GM12878 (cell line): ENCODE measurements around the gene MIF. TPM values are rescaled to one million over a fixed set of nuclear protein-coding genes. Genes with fewer than 3 reads are reported as not detected.

Experiments used
- BCLAF1 ChIP-seq: fragments of 450-650 bp; IDR thresholded peaks from 2 replicates; pipeline ENCODE4 v1.6.1; 2017; ENCODE audit warnings: antibody characterized with exemption, mild to moderate bottlenecking, moderate library complexity
- BMI1 ChIP-seq: fragments of 450-650 bp; IDR thresholded peaks from 2 replicates; pipeline ENCODE4 v1.6.1; 2016; ENCODE audit warnings: mild to moderate bottlenecking, moderate library complexity, borderline replicate concordance
- FOS ChIP-seq: IDR thresholded peaks from 3 replicates; pipeline ENCODE4 v1.6.1; 2011; ENCODE audit warnings: borderline replicate concordance; ENCODE audit not compliant: insufficient read length; ENCODE audit errors: extremely low read depth
- JUNB ChIP-seq: IDR thresholded peaks from 2 replicates; pipeline ENCODE4 v1.6.1; 2016; ENCODE audit warnings: antibody characterized with exemption, mild to moderate bottlenecking
- KDM1A ChIP-seq: fragments of 200-600 bp; sonication (generic); IDR thresholded peaks from 2 replicates; pipeline ENCODE4 v1.6.1; 2016; ENCODE audit warnings: borderline replicate concordance
- NR2C2 ChIP-seq: IDR thresholded peaks from 2 replicates; pipeline ENCODE4 v1.6.1; 2011; ENCODE audit warnings: borderline replicate concordance, low read depth; ENCODE audit not compliant: control insufficient read depth, insufficient read length
- NRF1 ChIP-seq: conservative IDR thresholded peaks from 2 replicates; pipeline ENCODE4 v1.6.1; 2011; ENCODE audit warnings: mild to moderate bottlenecking, low read depth, low read length, improper control_type of control experiment
- POU2F2 ChIP-seq: IDR thresholded peaks from 3 replicates; pipeline ENCODE4 v1.6.1; 2011; ENCODE audit warnings: low read depth, mild to moderate bottlenecking, low read length, borderline replicate concordance
- polyA plus RNA-seq, 11 experiments: library from polyadenylated mRNA; depleted of rRNA in 4 of 11; unstranded in 6 of 11; stranded (reverse) in 5 of 11; fragments of >200 nt; fragmentation: Nextera tagmentation in 4 of 11; fragmentation: Illumina TruSeq in 1 of 11; extraction: Ambion mirVana in 4 of 11; extraction: Trizol in 1 of 11; gene quantifications; 1 replicate in 1 of 11; 2 replicates in 10 of 11; pipeline versions ENCODE4 v1.2.1 to v1.2.3, GENCODE V29; 2011 to 2016; ENCODE audit warnings: inconsistent platforms in 2 of 11, missing spikeins in 2 of 11, low read depth in 1 of 11
- total RNA-seq, 4 experiments: library from RNA; depleted of rRNA in 3 of 4; stranded (reverse); fragments of >200 nt in 3 of 4; fragmentation: Illumina TruSeq in 1 of 4; extraction: Trizol in 1 of 4; gene quantifications; 2 replicates each; pipeline versions ENCODE4 v1.2.1 to v1.2.3, GENCODE V29; 2013 to 2021
- TF ChIP-seq, protein P1 (sequence below): fragments of 450-650 bp; IDR thresholded peaks from 2 replicates; pipeline ENCODE4 v1.6.1; 2017; ENCODE audit warnings: mild to moderate bottlenecking, moderate library complexity
- TF ChIP-seq, protein P2 (sequence below): IDR thresholded peaks from 2 replicates; pipeline ENCODE4 v1.6.1; 2012; ENCODE audit warnings: low read depth, low read length, improper control_type of control experiment
- TF ChIP-seq, protein P3 (sequence below): fragments of 450-650 bp; IDR thresholded peaks from 2 replicates; pipeline ENCODE4 v1.6.1; 2016; ENCODE audit warnings: mild to moderate bottlenecking

MIF gene
- total and polyA plus RNA-seq, 10 of the 15 experiments (the other 5 are each of a cell fraction or from before 2014, with no cell fraction given): 37.7 to 2,972 (median 766) TPM

DNA sequence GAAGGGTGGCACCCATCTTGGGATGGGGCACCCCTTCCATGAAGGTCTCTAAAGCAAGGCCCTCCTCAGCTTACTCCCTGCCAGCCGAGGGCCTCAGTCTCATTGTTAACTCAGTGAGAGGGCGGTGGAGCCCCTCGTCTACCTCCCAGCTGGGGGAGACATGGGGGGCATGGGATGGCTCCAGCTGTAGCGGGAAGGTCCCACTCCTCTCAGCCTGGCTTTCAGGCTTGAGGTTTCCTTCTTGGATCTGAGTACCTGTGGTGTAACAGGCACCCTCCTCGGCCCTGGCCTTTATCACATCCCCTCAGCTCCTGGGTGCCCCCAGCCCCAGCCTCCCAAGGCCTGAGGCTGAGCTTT is 2.0 kb downstream of the MIF start (continued):
- no peak for TF ChIP-seq NR2C2
- no peak for TF ChIP-seq FOS
- TF ChIP-seq, protein P1, sequence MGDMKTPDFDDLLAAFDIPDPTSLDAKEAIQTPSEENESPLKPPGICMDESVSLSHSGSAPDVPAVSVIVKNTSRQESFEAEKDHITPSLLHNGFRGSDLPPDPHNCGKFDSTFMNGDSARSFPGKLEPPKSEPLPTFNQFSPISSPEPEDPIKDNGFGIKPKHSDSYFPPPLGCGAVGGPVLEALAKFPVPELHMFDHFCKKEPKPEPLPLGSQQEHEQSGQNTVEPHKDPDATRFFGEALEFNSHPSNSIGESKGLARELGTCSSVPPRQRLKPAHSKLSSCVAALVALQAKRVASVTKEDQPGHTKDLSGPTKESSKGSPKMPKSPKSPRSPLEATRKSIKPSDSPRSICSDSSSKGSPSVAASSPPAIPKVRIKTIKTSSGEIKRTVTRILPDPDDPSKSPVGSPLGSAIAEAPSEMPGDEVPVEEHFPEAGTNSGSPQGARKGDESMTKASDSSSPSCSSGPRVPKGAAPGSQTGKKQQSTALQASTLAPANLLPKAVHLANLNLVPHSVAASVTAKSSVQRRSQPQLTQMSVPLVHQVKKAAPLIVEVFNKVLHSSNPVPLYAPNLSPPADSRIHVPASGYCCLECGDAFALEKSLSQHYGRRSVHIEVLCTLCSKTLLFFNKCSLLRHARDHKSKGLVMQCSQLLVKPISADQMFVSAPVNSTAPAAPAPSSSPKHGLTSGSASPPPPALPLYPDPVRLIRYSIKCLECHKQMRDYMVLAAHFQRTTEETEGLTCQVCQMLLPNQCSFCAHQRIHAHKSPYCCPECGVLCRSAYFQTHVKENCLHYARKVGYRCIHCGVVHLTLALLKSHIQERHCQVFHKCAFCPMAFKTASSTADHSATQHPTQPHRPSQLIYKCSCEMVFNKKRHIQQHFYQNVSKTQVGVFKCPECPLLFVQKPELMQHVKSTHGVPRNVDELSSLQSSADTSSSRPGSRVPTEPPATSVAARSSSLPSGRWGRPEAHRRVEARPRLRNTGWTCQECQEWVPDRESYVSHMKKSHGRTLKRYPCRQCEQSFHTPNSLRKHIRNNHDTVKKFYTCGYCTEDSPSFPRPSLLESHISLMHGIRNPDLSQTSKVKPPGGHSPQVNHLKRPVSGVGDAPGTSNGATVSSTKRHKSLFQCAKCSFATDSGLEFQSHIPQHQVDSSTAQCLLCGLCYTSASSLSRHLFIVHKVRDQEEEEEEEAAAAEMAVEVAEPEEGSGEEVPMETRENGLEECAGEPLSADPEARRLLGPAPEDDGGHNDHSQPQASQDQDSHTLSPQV: no peak
- TF ChIP-seq JUNB: no peak
- TF ChIP-seq BCLAF1: no peak
- no peak for TF ChIP-seq NRF1
- TF ChIP-seq BMI1: no peak
- no peak for TF ChIP-seq POU2F2
- TF ChIP-seq KDM1A: no peak
- TF ChIP-seq, protein P2, sequence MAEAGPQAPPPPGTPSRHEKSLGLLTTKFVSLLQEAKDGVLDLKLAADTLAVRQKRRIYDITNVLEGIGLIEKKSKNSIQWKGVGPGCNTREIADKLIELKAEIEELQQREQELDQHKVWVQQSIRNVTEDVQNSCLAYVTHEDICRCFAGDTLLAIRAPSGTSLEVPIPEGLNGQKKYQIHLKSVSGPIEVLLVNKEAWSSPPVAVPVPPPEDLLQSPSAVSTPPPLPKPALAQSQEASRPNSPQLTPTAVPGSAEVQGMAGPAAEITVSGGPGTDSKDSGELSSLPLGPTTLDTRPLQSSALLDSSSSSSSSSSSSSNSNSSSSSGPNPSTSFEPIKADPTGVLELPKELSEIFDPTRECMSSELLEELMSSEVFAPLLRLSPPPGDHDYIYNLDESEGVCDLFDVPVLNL: no peak
- TF ChIP-seq, protein P3, sequence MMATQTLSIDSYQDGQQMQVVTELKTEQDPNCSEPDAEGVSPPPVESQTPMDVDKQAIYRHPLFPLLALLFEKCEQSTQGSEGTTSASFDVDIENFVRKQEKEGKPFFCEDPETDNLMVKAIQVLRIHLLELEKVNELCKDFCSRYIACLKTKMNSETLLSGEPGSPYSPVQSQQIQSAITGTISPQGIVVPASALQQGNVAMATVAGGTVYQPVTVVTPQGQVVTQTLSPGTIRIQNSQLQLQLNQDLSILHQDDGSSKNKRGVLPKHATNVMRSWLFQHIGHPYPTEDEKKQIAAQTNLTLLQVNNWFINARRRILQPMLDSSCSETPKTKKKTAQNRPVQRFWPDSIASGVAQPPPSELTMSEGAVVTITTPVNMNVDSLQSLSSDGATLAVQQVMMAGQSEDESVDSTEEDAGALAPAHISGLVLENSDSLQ: no peak
